Heart left ventricle (tissue), 16 donors: ENCODE results near the gene EXOSC10. TPM values are rescaled to one million over a fixed set of nuclear protein-coding genes. Genes with fewer than 3 reads are reported as not detected.
"Not testable (repeated sequence)": the region's sequence is repeated elsewhere in the genome, so short reads cannot be mapped to it uniquely, and the experiment has no call there.

Experiments used
- ATAC-seq, 4 donors: fragments of 200-7000 bp; cut with Tn5 transposase; one replicate each; pipeline ENCODE4 v1.9.1; 2020 to 2022; ENCODE audit warnings: moderate library complexity in 4 of 4, mild to moderate bottlenecking in 3 of 4, moderate number of reproducible peaks in 1 of 4
- DNase-seq, 5 donors: peaks; one replicate each; pipeline ENCODE4 v3.0.0-alpha.2; 2020
- H3K27ac ChIP-seq, 12 donors: fragments of 200-600 bp; sonication (generic) in 4 of 12; one replicate each; pipeline versions ENCODE4 v1.5.0 to v1.8.0; 2016 to 2022; ENCODE audit warnings: mild to moderate bottlenecking in 2 of 12
- H3K27me3 ChIP-seq, 9 donors: fragments of 200-600 bp; sonication (generic) in 2 of 9; one replicate each; pipeline versions ENCODE4 v1.5.1 to v1.8.0; 2016 to 2022; ENCODE audit warnings: mild to moderate bottlenecking in 3 of 9
- H3K36me3 ChIP-seq, 9 donors: fragments of 200-600 bp; sonication (generic) in 2 of 9; one replicate each; pipeline versions ENCODE4 v1.5.0 to v1.8.0; 2018 to 2022; ENCODE audit warnings: mild to moderate bottlenecking in 2 of 9
- H3K4me1 ChIP-seq, 12 donors: fragments of 200-600 bp; sonication (generic) in 4 of 12; one replicate each; pipeline versions ENCODE4 v1.5.0 to v1.8.0; 2016 to 2022; ENCODE audit warnings: mild to moderate bottlenecking in 3 of 12
- H3K4me3 ChIP-seq, 12 donors: fragments of 200-600 bp; sonication (generic) in 4 of 12; one replicate each; pipeline versions ENCODE4 v1.5.0 to v1.8.0; 2017 to 2022; ENCODE audit warnings: mild to moderate bottlenecking in 9 of 12, moderate library complexity in 4 of 12
- H3K9me3 ChIP-seq, 12 donors: fragments of 200-600 bp; sonication (generic) in 4 of 12; one replicate each; pipeline versions ENCODE4 v1.5.0 to v1.8.0; 2016 to 2022; ENCODE audit warnings: mild to moderate bottlenecking in 1 of 12
- POLR2A ChIP-seq, 2 donors: fragments of 450-650 bp; IDR thresholded peaks; one replicate each; pipeline ENCODE4 v1.6.1; 2017; ENCODE audit warnings: antibody characterized with exemption in 2 of 2, mild to moderate bottlenecking in 2 of 2, moderate library complexity in 2 of 2
- WGBS, 4 donors: extraction: QIAGEN DNeasy Blood & Tissue Kit in 2 of 4; methylation state at CpG; one replicate each; pipeline versions ENCODE4 v1.1.5 to v1.1.7; 2013 to 2018; 5-methylcytosine and 5-hydroxymethylcytosine counted together
- intact Hi-C, 10 donors: fragments of 100-400 bp; cut with DNase I; formaldehyde crosslinking; loops; one replicate each; pipeline versions ENCODE4 v1.11.1 to v1.14.2; 2022
- polyA plus RNA-seq, 2 donors: library from polyadenylated mRNA; stranded (reverse); fragments of 200-250 nt; gene quantifications; one replicate each; pipeline ENCODE4 v1.2.3, GENCODE V29; 2013
- total RNA-seq, 9 donors: library from RNA; depleted of rRNA in 2 of 9; stranded (reverse); fragments of >200 nt in 2 of 9; fragmentation: NEBNext Ultra II Directional in 3 of 9; extraction: Animal tissue kit (Norgen Biotek cat#: 25700) in 3 of 9; gene quantifications; one replicate each; pipeline versions ENCODE4 v1.1.0 to v1.2.4, GENCODE V29; 2016 to 2023
- TF ChIP-seq, protein P1 (sequence below), 12 donors: fragments of 200-600 bp; sonication (generic) in 4 of 12; IDR thresholded peaks; one replicate each; pipeline versions ENCODE4 v1.5.0 to v1.8.0; 2018 to 2022; ENCODE audit warnings: antibody characterized with exemption in 12 of 12, mild to moderate bottlenecking in 5 of 12
- donor health status: ischemic (EF 13 %, LVEDD 7.1; RV severe dilation, severe dysfunction).
- donor health status: healthy with polysubstance abuse.
- donor health status: DM: no; HTN: yes; CAD: no.
- donor health status: DM: no; HTN: no; CAD: no.
- donor health status: ischemic (EF 25% LVEDD 6.9; RV normal size, moderate dysfunction).
- donor health status: ischemic (EF 25% LVEDD 5.7; RV mildly dilated, moderate dysfunction).
- donor health status: healthy.
- donor health status: DM: yes; HTN: yes; CAD: no.
- donor health status: ischemic (EF 35%, LVEDD 5.7; RV mildly dilated, moderate dysfunction).
- donor health status: nonischemic (EF 11% LVEDD 7.7; RV severe dilation, severe dysfunction).
- donor health status: DM: yes; HTN: yes; CAD: no.
- donor health status: PGD.
- donor health status: ischemic (EF 29% LVEDD 5.4; RV normal size, mild dysfunction).
- donor health status: nonischemic (EF 23%, LVEDD 6.1; RV moderate dilation, normal function).

EXOSC10 gene
- total and polyA plus RNA-seq, 11 donors: 16.4 to 34.8 (median 22.5) TPM

DNA sequence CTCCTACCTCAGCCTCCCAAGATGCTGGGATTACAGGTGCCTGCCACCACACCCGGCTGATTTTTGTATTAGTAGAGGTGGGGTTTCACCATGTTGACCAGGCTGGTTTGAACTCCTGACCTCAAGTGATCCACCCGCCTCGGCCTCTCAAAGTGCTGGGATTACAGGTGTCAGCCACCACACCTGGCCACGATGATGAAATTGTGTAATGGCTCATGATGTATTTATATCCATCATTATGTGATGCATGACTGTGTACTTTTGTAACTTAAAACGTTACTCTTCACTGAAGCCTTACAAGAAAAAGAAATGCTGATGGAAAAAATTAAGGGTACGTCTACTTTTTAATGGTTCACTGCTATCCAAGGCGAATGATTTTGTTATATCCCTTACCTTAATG is 79.7 kb downstream of the EXOSC10 start:
- no peak for DNase-seq
- H3K36me3 ChIP-seq: peaks cover 10 to 100% (median 100%) of the 10 kb centered on the region in 9 donors
- TF ChIP-seq POLR2A (IDR thresholded peaks at IDR 0.05): no peak
- TF ChIP-seq, protein P1, sequence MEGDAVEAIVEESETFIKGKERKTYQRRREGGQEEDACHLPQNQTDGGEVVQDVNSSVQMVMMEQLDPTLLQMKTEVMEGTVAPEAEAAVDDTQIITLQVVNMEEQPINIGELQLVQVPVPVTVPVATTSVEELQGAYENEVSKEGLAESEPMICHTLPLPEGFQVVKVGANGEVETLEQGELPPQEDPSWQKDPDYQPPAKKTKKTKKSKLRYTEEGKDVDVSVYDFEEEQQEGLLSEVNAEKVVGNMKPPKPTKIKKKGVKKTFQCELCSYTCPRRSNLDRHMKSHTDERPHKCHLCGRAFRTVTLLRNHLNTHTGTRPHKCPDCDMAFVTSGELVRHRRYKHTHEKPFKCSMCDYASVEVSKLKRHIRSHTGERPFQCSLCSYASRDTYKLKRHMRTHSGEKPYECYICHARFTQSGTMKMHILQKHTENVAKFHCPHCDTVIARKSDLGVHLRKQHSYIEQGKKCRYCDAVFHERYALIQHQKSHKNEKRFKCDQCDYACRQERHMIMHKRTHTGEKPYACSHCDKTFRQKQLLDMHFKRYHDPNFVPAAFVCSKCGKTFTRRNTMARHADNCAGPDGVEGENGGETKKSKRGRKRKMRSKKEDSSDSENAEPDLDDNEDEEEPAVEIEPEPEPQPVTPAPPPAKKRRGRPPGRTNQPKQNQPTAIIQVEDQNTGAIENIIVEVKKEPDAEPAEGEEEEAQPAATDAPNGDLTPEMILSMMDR (IDR thresholded peaks at IDR 0.05): no peak
- H3K9me3 ChIP-seq: no peaks in the 10 kb centered on the region
- intact Hi-C loops: loop anchor here in 1 of 10 donors (5.0 kb wide), 1 partner anchor 77 kb away; the partner anchor contains the start of gene EXOSC10
- H3K4me3 ChIP-seq: no peak overlapping the region
- no peak for ATAC-seq
- WGBS, 4 donors: 91 to 93% (median 92%) methylated on average over 7 of the region's 7 CpGs
- no peaks in the 10 kb centered on the region for H3K27me3 ChIP-seq
- H3K27ac ChIP-seq: no peak overlapping the region
- peaks cover 0 to 32% (median 14%) of the 10 kb centered on the region in 12 donors for H3K4me1 ChIP-seq

DNA sequence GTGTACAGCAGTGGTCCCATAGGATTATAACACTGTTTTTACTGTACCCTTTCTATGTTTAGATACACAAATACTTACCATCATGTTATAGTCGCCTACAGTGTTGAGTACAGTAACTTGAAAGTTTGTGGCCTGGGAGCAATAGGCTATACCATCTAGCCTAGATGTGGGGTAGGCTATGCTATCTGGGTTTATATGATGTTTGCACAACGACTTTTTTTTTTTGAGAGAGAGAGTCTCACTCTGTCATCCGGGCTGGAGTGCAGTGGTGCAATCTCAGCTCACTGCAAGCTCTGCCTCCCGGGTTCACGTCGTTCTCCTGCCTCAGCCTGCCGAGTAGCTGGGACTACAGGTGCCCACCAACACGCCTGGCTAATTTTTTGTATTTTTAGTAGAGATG is 80.3 kb downstream of the EXOSC10 start:
- H3K4me3 ChIP-seq, ATAC-seq, DNase-seq, H3K9me3 ChIP-seq, H3K27ac ChIP-seq, H3K27me3 ChIP-seq: not testable (repeated sequence)
- WGBS, 4 donors: 72 to 84% (median 78%) methylated on average over 8 of the region's 8 CpGs
- H3K4me1 ChIP-seq: peaks cover 0 to 38% (median 20%) of the 10 kb centered on the region in 12 donors
- peaks cover 13 to 100% (median 100%) of the 10 kb centered on the region in 9 donors for H3K36me3 ChIP-seq
- intact Hi-C loops: loop anchor here in 1 of 10 donors (5.0 kb wide), 1 partner anchor 78 kb away; the partner anchor contains the start of gene EXOSC10

Other genes starting within 250 kb of the EXOSC10 start
- gene TARDBP, start 87.2 kb downstream of the EXOSC10 start, total RNA-seq: 100 to 1,000 TPM in 6 of 9 donors, 10 to 100 TPM in 3; 66.9 to 115 (median 103) TPM
- 100 to 1,000 TPM in 1 of 2 donors, 10 to 100 TPM in 1; 66.3 to 138 TPM for gene TARDBP, start 87.2 kb downstream of the EXOSC10 start, polyA plus RNA-seq
- gene MASP2, start 52.6 kb downstream of the EXOSC10 start, total RNA-seq: not detected
- not detected for gene MASP2, start 52.6 kb downstream of the EXOSC10 start, polyA plus RNA-seq
- 10 to 100 TPM; 29.9 to 88.6 (median 52.7) TPM for gene SRM, start 39.9 kb downstream of the EXOSC10 start, total RNA-seq
- 100 to 1,000 TPM in 1 of 2 donors, 10 to 100 TPM in 1; 69.5 to 162 TPM for gene SRM, start 39.9 kb downstream of the EXOSC10 start, polyA plus RNA-seq
- gene ANGPTL7, start 89.5 kb upstream of the EXOSC10 start, total RNA-seq: 1 to 10 TPM in 4 of 9 donors, under 1 TPM in 4, not detected in 1; 0.21 to 2.6 (median 1.0) TPM
- gene ANGPTL7, start 89.5 kb upstream of the EXOSC10 start, polyA plus RNA-seq: under 1 TPM; 0.15 to 0.27 TPM
- 10 to 100 TPM; 26.3 to 43.6 (median 40.6) TPM for gene MTOR, start 162.7 kb upstream of the EXOSC10 start, total RNA-seq
- 10 to 100 TPM; 17.4 to 31.9 TPM for gene MTOR, start 162.7 kb upstream of the EXOSC10 start, polyA plus RNA-seq
- gene UBIAD1, start 173.3 kb upstream of the EXOSC10 start, total RNA-seq: 10 to 100 TPM; 10.2 to 17.3 (median 11.6) TPM
- 10 to 100 TPM in 1 of 2 donors, 1 to 10 TPM in 1; 5.3 to 19.4 TPM for gene UBIAD1, start 173.3 kb upstream of the EXOSC10 start, polyA plus RNA-seq